HepG2 (cell line): Measurements from ENCODE around the gene SLC28A1. TPM values are rescaled to one million over a fixed set of nuclear protein-coding genes. Genes with fewer than 3 reads are reported as not detected.
A peak's percentile ranks its signal among the peaks of the same experiment; 100 is the strongest.

Experiments
- CHD2 ChIP-seq: IDR thresholded peaks from 2 replicates; pipeline ENCODE4 v1.6.1; 2011; ENCODE audit warnings: low read depth, low read length, improper control_type of control experiment
- ELF1 ChIP-seq: sonication (generic); formaldehyde crosslinking; IDR thresholded peaks from 2 replicates; pipeline ENCODE4 v1.4.0; 2020; ENCODE audit warnings: missing genetic modification reagents
- FOXM1 ChIP-seq: sonication (generic); formaldehyde crosslinking; IDR thresholded peaks from 2 replicates; pipeline ENCODE4 v1.5.0; 2020; ENCODE audit warnings: missing genetic modification reagents
- HNF1B ChIP-seq: sonication (generic); formaldehyde crosslinking; IDR thresholded peaks from 2 replicates; pipeline ENCODE4 v1.5.1; 2020; ENCODE audit warnings: mild to moderate bottlenecking, moderate library complexity, missing genetic modification reagents
- MTA1 ChIP-seq: sonication (generic); formaldehyde crosslinking; IDR thresholded peaks from 2 replicates; pipeline ENCODE4 v1.4.0; 2020; ENCODE audit warnings: missing genetic modification reagents, mild to moderate bottlenecking, borderline replicate concordance
- NCOA1 ChIP-seq: sonication (generic); formaldehyde crosslinking; IDR thresholded peaks from 2 replicates; pipeline ENCODE4 v1.9.0; 2021; ENCODE audit warnings: missing genetic modification reagents
- RAD21 ChIP-seq: fragments of 450-650 bp; formaldehyde crosslinking; IDR thresholded peaks from 2 replicates; pipeline ENCODE4 v1.5.0; 2020; ENCODE audit warnings: mild to moderate bottlenecking
- REST ChIP-seq, 2 experiments: IDR thresholded peaks; 2 replicates each; pipeline ENCODE4 v1.6.1; 2011 to 2012; ENCODE audit warnings: low read length in 2 of 2, borderline replicate concordance in 1 of 2, low read depth in 1 of 2, mild to moderate bottlenecking in 1 of 2, moderate library complexity in 1 of 2
- ZBTB21 ChIP-seq: sonication (generic); formaldehyde crosslinking; IDR thresholded peaks from 2 replicates; pipeline ENCODE4 v1.4.0; 2020; ENCODE audit warnings: missing genetic modification reagents
- ZNF124 ChIP-seq: sonication (generic); formaldehyde crosslinking; IDR thresholded peaks from 2 replicates; pipeline ENCODE4 v1.4.0; 2020; ENCODE audit warnings: missing genetic modification reagents
- ZNF276 ChIP-seq: sonication (generic); formaldehyde crosslinking; IDR thresholded peaks from 2 replicates; pipeline ENCODE4 v1.4.0; 2020; ENCODE audit warnings: mild to moderate bottlenecking, low read depth, missing genetic modification reagents
- ZNF432 ChIP-seq: sonication (generic); formaldehyde crosslinking; IDR thresholded peaks from 2 replicates; pipeline ENCODE4 v1.5.0; 2020; ENCODE audit warnings: missing genetic modification reagents, mild to moderate bottlenecking, borderline replicate concordance
- ZNF574 ChIP-seq: sonication (generic); formaldehyde crosslinking; IDR thresholded peaks from 2 replicates; pipeline ENCODE4 v1.4.0; 2020; ENCODE audit warnings: missing genetic modification reagents
- ZNF766 ChIP-seq: sonication (generic); formaldehyde crosslinking; IDR thresholded peaks from 2 replicates; pipeline ENCODE4 v1.5.0; 2020; ENCODE audit warnings: missing genetic modification reagents, borderline replicate concordance
- polyA plus RNA-seq, 8 experiments: library from polyadenylated mRNA; depleted of rRNA in 3 of 8; stranded (reverse) in 7 of 8; unstranded in 1 of 8; fragments of >200 nt; fragmentation: Illumina TruSeq in 4 of 8; extraction: Trizol in 4 of 8; gene quantifications; 2 replicates each; pipeline versions ENCODE4 v1.2.1 to v1.2.3, GENCODE V29; 2011 to 2016; ENCODE audit warnings: low read depth in 4 of 8, missing spikeins in 1 of 8, mixed read lengths in 1 of 8; ENCODE audit not compliant: insufficient read depth in 1 of 8
- total RNA-seq, 5 experiments: library from RNA; depleted of rRNA; stranded (reverse); fragments of >200 nt; fragmentation: Illumina TruSeq; extraction: Trizol; gene quantifications; 2 replicates each; pipeline ENCODE4 v1.2.3, GENCODE V29; 2016; ENCODE audit warnings: low read depth in 1 of 5

The SLC28A1 gene
- total and polyA plus RNA-seq, 2 of the 13 experiments (the other 11 are each of a cell fraction or from before 2014, with no cell fraction given) = 0.31 to 5.8 TPM

GRCh38 chr15:84980196-84981053, 96.0 kb downstream of the SLC28A1 start (continued):
- TF ChIP-seq REST (IDR thresholded peaks at IDR 0.05; ENCODE audit: borderline replicate concordance in 1 of 2, low read depth in 1 of 2, low read length in 2 of 2) = peak in 1 of 2 experiments; percentile 10; a peak in 1 of 4 replicates
- TF ChIP-seq ELF1 = peak; percentile 33
- TF ChIP-seq ZBTB21 (CRISPR knock-in tag) = no peak
- TF ChIP-seq NCOA1 = no peak
- peak; percentile 85; the same call in 1 of the 2 replicates for TF ChIP-seq ZNF574
- peak; percentile 21; the same call in 1 of the 2 replicates for TF ChIP-seq MTA1 (CRISPR knock-in tag)
- no peak for TF ChIP-seq CHD2
- no peak for TF ChIP-seq ZNF276 (CRISPR knock-in tag)
- no peak for TF ChIP-seq FOXM1 (CRISPR knock-in tag)
- no peak for TF ChIP-seq ZNF124 (CRISPR knock-in tag)
- 0 out of 2 replicates have a peak, but pooled peaks have one; percentile 20 for TF ChIP-seq ZNF766 (CRISPR knock-in tag)
- peak; percentile 70; the same call in 1 of the 2 replicates for TF ChIP-seq HNF1B (CRISPR knock-in tag)
- TF ChIP-seq RAD21 = peak; percentile 40
- TF ChIP-seq ZNF432 (CRISPR knock-in tag) = no peak
